ENCODE measurements around the gene TUFM. TPM values are rescaled to one million over a fixed set of nuclear protein-coding genes. Genes with fewer than 3 reads are reported as not detected.

Gene TUFM
- total RNA-seq, 1 experiment from 2014 or later = 296 TPM

- TF ChIP-seq PREB (CRISPR knock-in tag; IDR thresholded peaks at IDR 0.05; ENCODE audit: borderline replicate concordance) = no peak
- TF ChIP-seq HMGXB4 (CRISPR knock-in tag; IDR thresholded peaks at IDR 0.05) = no peak
- TF ChIP-seq STAT6 (CRISPR knock-in tag; conservative IDR thresholded peaks at IDR 0.05; ENCODE audit: low read depth) = no peak
- no peak for TF ChIP-seq KAT7 (CRISPR knock-in tag; IDR thresholded peaks at IDR 0.05; ENCODE audit: borderline replicate concordance)
- TF ChIP-seq FOXJ3 (CRISPR knock-in tag; IDR thresholded peaks at IDR 0.05; ENCODE audit: borderline replicate concordance) = no peak
- no peak for TF ChIP-seq RORB (CRISPR knock-in tag; IDR thresholded peaks at IDR 0.05)
- no peak for TF ChIP-seq TP53 (CRISPR knock-in tag; IDR thresholded peaks at IDR 0.05)
- TF ChIP-seq NFE2L1 (CRISPR knock-in tag; IDR thresholded peaks at IDR 0.05) = no peak
Measured at GRCh38 chr16:28836761-28837064, 9.4 kb downstream of the TUFM start (continued).

GRCh38 chr16:28835864-28836760, 10.0 kb downstream of the TUFM start:
- ChIA-PET POLR2A (interaction anchor here (0.6 kb wide), 1 partner anchor 1206 kb away, joined by 3 read pairs; no protein-coding TSS in a partner anchor), CTCF (interaction anchor here (0.6 to 1.9 kb wide), 2 partner anchors 10 to 1899 kb away, joined by 4 to 10 read pairs; partner anchors contain the start of gene TUFM)
- Mint-ChIP-seq H3K36me3 (peaks cover 58% of the 10 kb centered on the region), H3K4me3 (no peak overlapping the region), H3K27me3 (ENCODE audit: low read depth) (no peaks in the 10 kb centered on the region), H3K27ac (no peak overlapping the region), H3K9me3 (no peaks in the 10 kb centered on the region), H3K4me1 (no peaks in the 10 kb centered on the region)
- TF ChIP-seq ZNF219 (CRISPR knock-in tag; IDR thresholded peaks at IDR 0.05; ENCODE audit: borderline replicate concordance) (no peak), ZNF425 (CRISPR knock-in tag; conservative IDR thresholded peaks at IDR 0.05) (no peak), PRDM15 (CRISPR knock-in tag; IDR thresholded peaks at IDR 0.05) (no peak), ZNF423 (CRISPR knock-in tag; IDR thresholded peaks at IDR 0.05) (no peak), ZNF232 (CRISPR knock-in tag; IDR thresholded peaks at IDR 0.05) (no peak), STAT6 (CRISPR knock-in tag; conservative IDR thresholded peaks at IDR 0.05; ENCODE audit: low read depth) (no peak), JUN (CRISPR knock-in tag; IDR thresholded peaks at IDR 0.05) (no peak), NFATC4 (CRISPR knock-in tag; IDR thresholded peaks at IDR 0.05) (no peak), SMAD4 (CRISPR knock-in tag; IDR thresholded peaks at IDR 0.05) (no peak), ESRRA (CRISPR knock-in tag; IDR thresholded peaks at IDR 0.05; ENCODE audit: borderline replicate concordance) (no peak)
- ATAC-seq = peak; percentile 37
- DNase-seq (ENCODE audit: low spot score) = peak; percentile 21

All from WTC11 (cell line).